ENCODE measurements around the gene TAF15. TPM values are rescaled to one million over a fixed set of nuclear protein-coding genes. Genes with fewer than 3 reads are reported as not detected.

The TAF15 gene
- total and polyA plus RNA-seq, 2 of the 4 experiments (the other 2 are of a cell fraction): 46.8 to 98.0 TPM

DNA sequence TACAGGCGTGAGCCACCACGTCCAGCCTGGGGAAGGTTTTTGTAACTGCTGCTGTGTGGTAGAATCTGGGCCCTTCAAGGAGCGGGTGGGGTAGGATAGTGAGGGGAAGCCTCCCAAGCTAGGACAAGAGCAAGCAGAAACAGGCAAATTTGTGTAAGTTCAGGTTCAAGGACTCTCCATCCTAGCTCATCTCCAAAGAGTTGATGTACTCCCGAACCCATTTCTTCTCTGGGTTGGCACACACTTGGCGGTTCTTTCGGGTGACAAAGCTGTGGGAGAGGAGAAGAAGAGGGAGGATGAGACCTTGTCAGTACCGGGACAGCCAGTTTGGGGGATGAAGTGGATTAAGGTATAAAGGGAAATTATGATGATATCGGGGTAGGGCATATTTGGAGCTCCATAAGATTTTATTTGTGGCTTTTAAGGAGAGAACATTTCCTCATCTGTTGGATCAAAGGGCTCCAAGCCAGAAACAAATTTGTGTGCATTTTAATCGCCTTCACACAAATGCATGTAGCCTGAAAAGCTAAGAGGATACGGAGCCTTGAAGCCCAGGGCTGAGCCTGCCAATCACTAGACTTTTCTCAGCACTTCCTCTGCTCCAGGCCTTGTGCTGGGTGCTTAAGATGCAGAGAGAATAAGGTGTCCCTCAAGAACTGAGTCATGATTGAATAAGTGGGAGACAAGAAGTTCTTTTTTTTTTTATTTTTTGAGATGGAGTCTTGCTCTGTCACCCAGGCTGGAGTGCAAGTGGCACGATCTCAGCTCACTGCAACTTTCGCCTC is 63.1 kb downstream of the TAF15 start (continued):
- TF ChIP-seq BHLHE40 (IDR thresholded peaks at IDR 0.05; ENCODE audit: low read depth, low read length): no peak

- Histone ChIP-seq H3K9me3 (ENCODE audit: control insufficient read depth, insufficient read depth, low read length) (no peaks in the 10 kb centered on the region), H2AK9ac (replicated peaks; ENCODE audit: low read depth, low read length, poor library complexity) (no peak overlapping the region), H4K91ac (ENCODE audit: insufficient read depth, low read depth, low read length) (no peak overlapping the region), H4K8ac (ENCODE audit: low read depth in 2 of 2, low read length in 2 of 2) (no peak overlapping the region), H3K36me3 (ENCODE audit: control insufficient read depth, insufficient read depth, low read length) (no peaks in the 10 kb centered on the region), H3K4me2 (ENCODE audit: low read depth, low read length) (no peak overlapping the region), H3K27me3 (ENCODE audit: control insufficient read depth, insufficient read depth, low read length) (peaks cover 3% of the 10 kb centered on the region; the same call in 1 of the 2 replicates), H3K79me1 (ENCODE audit: low read depth in 1 of 2, low read length in 2 of 2) (no peaks in the 10 kb centered on the region), H3K27ac (ENCODE audit: insufficient read depth, low read length) (no peak overlapping the region), H3K4me1 (ENCODE audit: control insufficient read depth, insufficient read depth, low read length) (no peaks in the 10 kb centered on the region), H3K9me1 (ENCODE audit: insufficient read depth, low read length) (no peaks in the 10 kb centered on the region), H3K18ac (ENCODE audit: low read depth, low read length) (no peak overlapping the region), H3K23ac (ENCODE audit: low read depth, low read length) (no peak overlapping the region), H2BK120ac (ENCODE audit: low read depth, low read length) (no peak overlapping the region), H2AFZ (replicated peaks; ENCODE audit: low read length, poor library complexity) (no peak overlapping the region), H2AK5ac (ENCODE audit: low read depth, low read length) (no peak overlapping the region), H3K56ac (ENCODE audit: extremely low read depth, insufficient read depth, low read length) (no peak overlapping the region), H3K4me3 (ENCODE audit: insufficient read depth, low read depth, low read length) (no peak overlapping the region), H4K5ac (ENCODE audit: low read depth, low read length) (no peak overlapping the region), H3K14ac (replicated peaks; ENCODE audit: low read depth, low read length) (no peak overlapping the region), H3K9ac (ENCODE audit: low read depth, low read length) (no peak overlapping the region), H2BK20ac (ENCODE audit: low read depth, low read length) (no peak overlapping the region), H4K20me1 (ENCODE audit: insufficient read depth, low read length) (no peaks in the 10 kb centered on the region), H2BK15ac (ENCODE audit: low read depth, low read length) (no peak overlapping the region), H2BK5ac (ENCODE audit: low read depth, low read length, poor library complexity, severe bottlenecking) (no peak overlapping the region), H3K4ac (ENCODE audit: low read depth, low read length) (no peak overlapping the region)
- dilution Hi-C loops (cut with HindIII; ENCODE audit: low sequenced_read_pairs, unreplicated experiment) (no loop called here), in situ Hi-C loops (cut with MboI; ENCODE audit: low sequenced_read_pairs) (no loop called here), intact Hi-C loops (cut with micrococcal nuclease) (no loop called here)
- TF ChIP-seq USF2 (IDR thresholded peaks at IDR 0.05; ENCODE audit: low read depth, low read length): no peak
- TF ChIP-seq ELK1 (IDR thresholded peaks at IDR 0.05; ENCODE audit: borderline replicate concordance, low read depth, low read length): no peak
- no peak for TF ChIP-seq BHLHE40 (IDR thresholded peaks at IDR 0.05; ENCODE audit: low read depth, low read length)
- no peak for TF ChIP-seq CTCF (conservative IDR thresholded peaks at IDR 0.05; ENCODE audit: low read depth, low read length)
- no peak for TF ChIP-seq RAD21 (IDR thresholded peaks at IDR 0.05; ENCODE audit: low read length)
- no TSS peak for BruUV-seq (replicated peaks)
- DNase-seq (no peak), ATAC-seq (ENCODE audit: low read depth) (no peak)
- WGBS, 2 experiments (ENCODE audit: extremely low coverage in 2 of 2, insufficient read length in 1 of 2): no CpG with 5 or more reads among the region's 5 CpGs
- POLR2A ChIA-PET (ENCODE audit: unreplicated experiment): no interaction called here
- CTCF ChIA-PET: interaction anchor here (0.7 to 1.2 kb wide), 3 partner anchors 15 to 24 kb away, joined by 3 read pairs; no protein-coding TSS in a partner anchor
These were observed 66.0 kb downstream of the TAF15 start for GRCh38 chr17:35875072-35875799.

Measured in IMR-90 (cell line).